ENCODE results near the gene NELFCD. TPM values are rescaled to one million over a fixed set of nuclear protein-coding genes. Genes with fewer than 3 reads are reported as not detected.

The NELFCD gene
- total RNA-seq, 4 donors from 2014 or later, result 54.2 to 72.9 (median 56.8) TPM

- H3K27ac ChIP-seq, result no peak overlapping the region
- DNase-seq (ENCODE audit: low spot score in 2 of 2), result no peak
These were observed 33.0 kb downstream of the NELFCD start for GRCh38 chr20:59013959-59014608.

GRCh38 chr20:59014680-59015389, 33.8 kb downstream of the NELFCD start:
- peaks cover 0 to 19% (median 9%) of the 10 kb centered on the region in 4 donors for H3K4me1 ChIP-seq
- no peak overlapping the region for H3K4me3 ChIP-seq
- H3K27ac ChIP-seq, result no peak overlapping the region
- WGBS, 2 donors, result 77 to 83% methylated on average over 15 to 17 of the region's 17 CpGs
- no peaks in the 10 kb centered on the region for H3K27me3 ChIP-seq
- DNase-seq (ENCODE audit: low spot score in 2 of 2), result no peak
- TF ChIP-seq POLR2A (IDR thresholded peaks at IDR 0.05) (no peak), EP300 (IDR thresholded peaks at IDR 0.05) (no peak)
- TF ChIP-seq, protein P1, sequence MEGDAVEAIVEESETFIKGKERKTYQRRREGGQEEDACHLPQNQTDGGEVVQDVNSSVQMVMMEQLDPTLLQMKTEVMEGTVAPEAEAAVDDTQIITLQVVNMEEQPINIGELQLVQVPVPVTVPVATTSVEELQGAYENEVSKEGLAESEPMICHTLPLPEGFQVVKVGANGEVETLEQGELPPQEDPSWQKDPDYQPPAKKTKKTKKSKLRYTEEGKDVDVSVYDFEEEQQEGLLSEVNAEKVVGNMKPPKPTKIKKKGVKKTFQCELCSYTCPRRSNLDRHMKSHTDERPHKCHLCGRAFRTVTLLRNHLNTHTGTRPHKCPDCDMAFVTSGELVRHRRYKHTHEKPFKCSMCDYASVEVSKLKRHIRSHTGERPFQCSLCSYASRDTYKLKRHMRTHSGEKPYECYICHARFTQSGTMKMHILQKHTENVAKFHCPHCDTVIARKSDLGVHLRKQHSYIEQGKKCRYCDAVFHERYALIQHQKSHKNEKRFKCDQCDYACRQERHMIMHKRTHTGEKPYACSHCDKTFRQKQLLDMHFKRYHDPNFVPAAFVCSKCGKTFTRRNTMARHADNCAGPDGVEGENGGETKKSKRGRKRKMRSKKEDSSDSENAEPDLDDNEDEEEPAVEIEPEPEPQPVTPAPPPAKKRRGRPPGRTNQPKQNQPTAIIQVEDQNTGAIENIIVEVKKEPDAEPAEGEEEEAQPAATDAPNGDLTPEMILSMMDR (IDR thresholded peaks at IDR 0.05), result no peak
- H3K9me3 ChIP-seq, result no peaks in the 10 kb centered on the region
- H3K36me3 ChIP-seq, result peaks cover 0 to 4% (median 0%) of the 10 kb centered on the region in 3 donors

More at GRCh38 chr20:59013959-59014608, 33.0 kb downstream of the NELFCD start:
- peaks cover 0 to 20% (median 9%) of the 10 kb centered on the region in 4 donors for H3K4me1 ChIP-seq
- TF ChIP-seq EP300 (IDR thresholded peaks at IDR 0.05), result no peak
- no peak for TF ChIP-seq POLR2A (IDR thresholded peaks at IDR 0.05)
- TF ChIP-seq, protein P1 (IDR thresholded peaks at IDR 0.05), result no peak
- no peak overlapping the region for H3K4me3 ChIP-seq
- WGBS, 2 donors, result 70 to 71% methylated on average over 13 of the region's 13 CpGs
- H3K9me3 ChIP-seq, result no peaks in the 10 kb centered on the region
- H3K27me3 ChIP-seq, result no peaks in the 10 kb centered on the region
- H3K36me3 ChIP-seq, result peaks cover 0 to 1% (median 0%) of the 10 kb centered on the region in 3 donors

- DNase-seq (ENCODE audit: low spot score in 2 of 2), result no peak
- WGBS, 2 donors, result 88 to 92% methylated on average over 14 to 16 of the region's 16 CpGs
- Histone ChIP-seq H3K4me3 (no peak overlapping the region), H3K4me1 (peaks cover 0 to 13% (median 8%) of the 10 kb centered on the region in 4 donors), H3K36me3 (peaks cover 0 to 4% (median 0%) of the 10 kb centered on the region in 3 donors), H3K27me3 (no peaks in the 10 kb centered on the region), H3K27ac (no peak overlapping the region), H3K9me3 (no peaks in the 10 kb centered on the region)
- TF ChIP-seq EP300 (IDR thresholded peaks at IDR 0.05) (no peak), POLR2A (IDR thresholded peaks at IDR 0.05) (no peak)
- TF ChIP-seq, protein P1 (IDR thresholded peaks at IDR 0.05), result no peak
These were observed 34.4 kb downstream of the NELFCD start for GRCh38 chr20:59015411-59015810.

GRCh38 chr20:59015812-59016711, 35.0 kb downstream of the NELFCD start:
- Histone ChIP-seq H3K4me3 (no peak overlapping the region), H3K36me3 (peaks cover 0 to 4% (median 0%) of the 10 kb centered on the region in 3 donors), H3K9me3 (no peaks in the 10 kb centered on the region), H3K27me3 (no peaks in the 10 kb centered on the region), H3K4me1 (peaks cover 0 to 6% (median 3%) of the 10 kb centered on the region in 4 donors), H3K27ac (no peak overlapping the region)
- no peak for DNase-seq (ENCODE audit: low spot score in 2 of 2)
- TF ChIP-seq POLR2A (IDR thresholded peaks at IDR 0.05), result no peak
- TF ChIP-seq EP300 (IDR thresholded peaks at IDR 0.05), result no peak
- TF ChIP-seq, protein P1 (IDR thresholded peaks at IDR 0.05), result no peak
- WGBS, 2 donors, result 76 to 77% methylated on average over 16 of the region's 16 CpGs

Data from tibial nerve (tissue), 4 donors.